ENCODE results near the gene ZBTB8OS.
A peak's percentile ranks its signal among the peaks of the same experiment; 100 is the strongest.
"Not testable (repeated sequence)": the region's sequence is repeated elsewhere in the genome, so short reads cannot be mapped to it uniquely, and the experiment has no call there.

Gene ZBTB8OS

DNA sequence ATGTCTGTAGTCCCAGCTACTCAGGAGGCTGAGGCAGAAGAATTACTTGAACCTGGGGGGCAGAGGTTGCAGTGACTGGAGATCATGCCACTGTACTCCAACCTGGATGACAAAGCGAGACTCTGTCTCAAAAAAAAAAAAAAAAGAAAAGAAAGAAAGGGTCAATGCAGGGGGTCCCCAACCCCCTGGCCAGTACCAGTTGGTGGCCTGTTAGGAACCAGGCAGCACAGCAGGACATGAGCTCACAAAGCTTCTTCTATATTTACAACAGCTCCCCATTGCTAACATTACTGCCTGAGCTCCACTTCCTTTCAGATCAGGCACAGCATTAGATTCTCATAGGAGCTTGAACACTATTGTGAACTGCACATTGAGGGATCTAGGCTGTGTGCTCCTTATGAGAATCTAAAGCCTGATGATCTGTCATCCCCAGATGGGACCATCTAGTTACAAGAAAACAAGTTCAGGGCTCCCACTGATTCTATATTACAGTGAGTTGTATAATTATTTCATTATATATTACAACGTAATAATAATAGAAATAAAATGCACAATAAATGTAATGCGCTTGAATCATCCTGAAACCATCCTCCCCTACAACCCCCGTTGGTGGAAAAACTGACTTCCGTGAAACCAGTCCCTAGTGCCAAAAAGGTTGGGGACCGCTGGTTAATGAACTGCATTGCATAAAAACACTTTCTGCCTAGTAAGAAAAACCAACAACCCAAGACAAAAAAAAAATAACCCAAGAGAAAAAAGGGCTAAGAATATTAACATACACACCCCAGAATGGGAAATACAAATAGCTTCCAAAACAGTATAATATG is 2.8 kb downstream of the ZBTB8OS start:
- no peak for DNase-seq

DNA sequence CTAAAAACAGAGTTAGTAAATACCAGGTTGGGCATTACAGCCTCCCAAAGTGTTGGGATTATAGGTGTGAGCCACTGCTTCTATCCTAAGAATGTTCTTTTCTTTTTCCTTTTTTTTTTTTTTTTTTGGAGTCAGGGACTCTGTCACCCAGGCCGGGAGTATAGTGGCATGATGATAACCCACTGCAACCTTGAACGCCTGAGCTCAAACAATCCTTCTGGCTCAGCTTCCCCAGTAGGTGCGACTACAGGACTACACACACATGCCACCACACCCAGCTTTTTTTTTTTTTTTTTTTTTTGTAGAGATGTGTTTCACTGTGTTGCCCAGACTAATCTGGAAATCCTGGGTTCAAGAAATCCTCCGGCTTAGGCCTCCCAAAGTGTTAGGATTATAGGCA is 5.9 kb downstream of the ZBTB8OS start:
- no peak for DNase-seq

DNA sequence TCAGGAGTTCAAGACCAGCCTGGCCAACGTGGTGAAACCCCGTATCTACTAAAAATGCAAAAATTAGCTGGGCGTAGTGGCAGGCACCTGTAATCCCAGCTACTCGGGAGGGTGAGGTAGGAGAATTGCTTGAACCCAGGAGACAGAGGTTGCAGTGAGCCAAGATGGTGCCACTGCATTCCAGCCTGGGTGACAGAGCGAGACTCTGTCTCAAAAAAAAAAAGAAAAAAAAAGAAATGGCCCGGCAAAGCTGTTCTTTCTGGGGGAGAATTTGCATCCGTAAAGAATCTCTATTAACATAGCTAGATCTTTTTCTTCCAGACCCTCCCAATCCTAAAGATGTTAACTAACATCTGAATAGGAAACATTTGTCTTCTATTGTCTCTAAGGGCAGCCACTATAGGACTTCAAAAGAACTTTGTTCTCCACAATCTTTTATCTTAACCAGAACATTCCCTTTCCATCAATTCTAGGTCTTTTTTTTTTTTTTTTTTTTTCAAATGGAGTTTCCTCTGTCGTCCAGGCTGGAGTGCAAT is 8.0 kb downstream of the ZBTB8OS start:
- not testable (repeated sequence) for DNase-seq

DNA sequence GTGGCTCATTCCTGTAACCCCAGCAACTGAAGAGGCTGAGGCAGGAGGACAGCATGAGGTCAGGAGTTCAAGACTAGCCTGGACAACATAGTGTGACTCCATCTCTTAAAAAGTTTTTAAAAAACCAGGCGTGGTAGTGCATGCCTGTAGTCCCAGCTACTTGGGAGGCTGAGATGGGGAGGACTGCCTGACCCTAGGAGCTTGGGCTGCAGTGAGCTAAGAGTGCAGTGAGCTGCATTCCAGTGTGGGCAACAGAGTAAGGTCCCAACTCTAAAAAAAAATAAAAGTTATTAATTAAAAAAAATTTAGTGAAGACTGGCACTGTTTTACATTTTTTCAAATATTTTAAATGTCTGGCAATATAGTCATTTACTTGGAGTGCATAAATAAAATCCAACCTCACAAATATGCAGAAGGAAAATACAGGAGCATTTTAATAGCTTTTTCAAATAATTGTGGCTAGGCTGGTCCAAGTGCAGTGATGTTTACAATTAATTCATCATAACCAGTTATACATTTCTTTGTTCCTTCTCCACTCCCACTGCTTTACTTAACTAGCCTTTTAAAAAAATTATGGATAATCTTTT is 10.8 kb downstream of the ZBTB8OS start:
- no peak for DNase-seq

DNA sequence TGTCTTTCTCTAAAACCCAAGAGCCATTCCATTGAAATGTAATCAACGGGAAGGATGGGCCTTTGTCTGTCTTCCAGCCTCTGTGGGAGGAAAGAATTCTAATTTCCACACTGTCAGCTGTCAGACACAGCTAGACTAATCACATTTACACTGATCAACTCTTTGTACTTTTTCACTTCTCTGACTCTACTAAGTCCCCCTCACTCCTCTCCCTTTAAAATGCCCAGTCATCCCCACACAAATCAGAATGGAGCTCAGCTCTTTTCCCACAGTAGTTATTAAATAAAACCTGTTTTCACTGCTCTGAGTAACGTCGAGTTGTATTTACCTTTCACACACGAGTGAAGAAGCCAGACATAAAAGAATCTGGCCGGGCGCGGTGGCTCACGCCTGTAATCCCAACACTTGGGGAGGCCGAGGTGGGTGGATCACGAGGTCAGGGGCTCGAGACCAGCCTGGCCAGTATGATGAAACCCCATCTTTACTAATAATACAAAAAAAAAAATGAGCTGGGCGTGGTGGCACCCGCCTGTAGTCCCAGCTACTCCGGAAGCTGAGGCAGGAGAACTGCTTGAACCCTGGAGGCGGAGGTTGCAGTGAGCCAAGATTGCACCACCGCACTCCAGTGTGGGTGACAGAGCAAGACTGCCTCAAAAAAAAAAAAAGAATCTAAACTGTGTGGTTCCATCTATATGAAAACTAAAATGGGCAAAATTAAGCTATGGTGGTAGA is 13.3 kb downstream of the ZBTB8OS start:
- DNase-seq: no peak

DNA sequence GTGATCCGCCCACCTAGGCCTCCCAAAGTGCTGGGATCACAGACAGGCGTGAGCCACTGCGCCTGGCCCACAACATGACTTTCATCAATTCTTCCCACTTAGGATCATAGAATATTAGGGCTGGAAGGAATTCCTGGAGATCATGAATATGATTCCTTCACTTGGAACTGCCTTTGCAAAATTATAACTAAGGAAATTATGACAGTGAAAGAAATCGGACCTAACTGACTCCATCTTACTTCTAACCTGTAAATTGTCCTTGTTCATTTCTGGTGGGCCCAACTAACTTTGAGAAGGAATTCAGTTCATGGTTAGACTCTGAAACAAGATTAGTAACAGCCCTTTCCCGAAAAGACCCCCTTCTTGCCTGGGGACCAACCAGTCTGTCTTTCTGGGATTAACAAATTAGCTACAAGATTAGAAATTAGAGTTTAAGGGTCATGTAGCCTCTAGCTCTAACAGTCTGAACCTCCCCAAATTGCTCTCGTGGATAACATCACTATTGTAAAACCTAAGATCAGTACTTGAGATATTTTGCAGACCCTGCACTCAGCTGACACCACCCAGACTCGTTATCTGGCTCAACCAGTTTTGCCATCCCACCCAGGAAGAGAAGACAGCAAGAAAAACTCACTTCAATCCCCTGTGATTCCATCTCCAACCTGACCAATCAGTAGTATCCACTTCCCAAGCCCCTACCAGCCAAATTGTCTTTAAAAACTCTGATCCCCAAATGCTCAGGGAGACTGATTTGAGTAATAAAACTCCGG is 14.7 kb downstream of the ZBTB8OS start:
- no peak for DNase-seq

DNA sequence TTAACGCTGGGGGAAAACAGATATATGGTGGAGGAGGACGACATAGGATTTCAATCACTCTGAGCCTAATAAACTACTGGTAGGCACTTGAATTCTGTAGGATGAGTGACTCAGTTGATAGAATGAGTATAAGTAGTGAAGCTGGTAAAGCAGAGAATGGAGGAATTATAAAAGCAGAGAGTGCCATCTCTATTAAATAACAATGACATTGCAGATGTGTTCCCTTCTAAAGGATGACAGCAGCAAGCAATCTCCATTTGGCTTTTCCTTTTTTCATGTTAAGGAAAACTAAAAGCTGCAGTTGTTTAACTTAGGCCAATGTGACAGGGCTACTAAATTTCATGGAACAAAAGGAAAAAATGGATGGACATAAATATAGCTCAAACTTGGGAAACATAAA is 17.5 kb downstream of the ZBTB8OS start:
- no peak for DNase-seq

DNA sequence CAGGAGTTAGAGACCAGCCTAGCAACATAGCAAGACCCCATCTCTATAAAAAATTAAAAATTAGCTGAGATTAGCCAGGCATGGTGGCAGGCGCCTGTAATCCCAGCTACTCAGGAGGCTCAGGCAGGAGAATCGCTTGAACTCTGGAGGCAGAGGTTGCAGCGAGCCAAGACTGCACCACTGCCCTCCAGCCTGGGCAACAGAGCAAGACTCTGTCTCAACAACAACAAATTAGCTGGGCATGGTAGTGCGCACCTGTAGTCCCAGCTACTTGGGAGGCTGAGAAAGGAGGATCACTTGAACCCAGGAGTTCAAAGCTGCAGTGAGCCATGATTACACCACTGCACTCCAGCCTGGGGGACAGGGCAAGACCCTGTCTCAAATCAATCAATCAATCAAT is 20.2 kb downstream of the ZBTB8OS start:
- not testable (repeated sequence) for DNase-seq

DNA sequence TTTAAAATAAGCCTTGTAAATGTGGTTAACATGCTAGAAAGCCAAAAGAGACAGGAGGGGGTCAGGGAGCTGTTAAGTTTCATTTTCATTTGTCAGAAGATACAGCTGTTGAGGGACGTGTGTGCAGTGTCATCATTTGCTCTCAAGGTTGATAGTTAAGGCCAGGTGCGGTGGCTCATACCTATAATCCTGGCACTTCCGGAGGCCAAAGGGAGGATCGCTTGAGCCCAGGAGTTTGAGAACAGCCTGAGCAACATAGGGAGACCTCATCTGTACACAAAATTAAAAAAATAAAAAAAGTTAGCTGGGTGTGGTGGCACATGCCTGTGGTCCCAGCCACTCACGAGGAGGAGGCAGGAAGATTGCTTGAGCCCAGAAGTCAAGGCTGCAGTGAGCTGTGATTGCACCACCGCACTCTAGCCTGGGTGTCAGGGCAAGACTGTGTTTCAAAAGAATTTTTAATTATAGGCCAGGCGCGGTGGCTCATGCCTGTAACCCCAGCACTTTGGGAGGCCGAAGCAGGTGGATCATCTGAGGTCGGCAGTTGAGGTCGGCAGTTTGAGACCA is 22.7 kb downstream of the ZBTB8OS start:
- peak; percentile 24 for DNase-seq

DNA sequence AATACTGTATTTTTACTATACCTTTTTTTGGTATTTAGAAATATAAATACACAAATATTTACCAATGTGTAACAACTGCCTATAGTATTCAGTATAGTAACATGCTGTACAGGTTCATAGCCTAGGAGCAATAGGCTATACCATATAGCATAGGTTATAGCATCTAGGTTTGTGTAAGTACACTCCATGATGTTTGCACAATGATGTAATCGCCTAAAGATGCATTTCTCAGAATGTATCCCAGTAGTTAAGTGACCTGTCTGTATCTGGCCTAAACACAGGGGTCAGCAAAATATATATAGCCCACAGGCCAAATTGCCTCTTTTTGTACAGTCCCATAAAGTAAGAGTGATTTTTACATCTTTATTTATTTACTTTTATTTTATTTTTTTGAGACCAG is 24.2 kb downstream of the ZBTB8OS start:
- peak; percentile 28 for DNase-seq

DNA sequence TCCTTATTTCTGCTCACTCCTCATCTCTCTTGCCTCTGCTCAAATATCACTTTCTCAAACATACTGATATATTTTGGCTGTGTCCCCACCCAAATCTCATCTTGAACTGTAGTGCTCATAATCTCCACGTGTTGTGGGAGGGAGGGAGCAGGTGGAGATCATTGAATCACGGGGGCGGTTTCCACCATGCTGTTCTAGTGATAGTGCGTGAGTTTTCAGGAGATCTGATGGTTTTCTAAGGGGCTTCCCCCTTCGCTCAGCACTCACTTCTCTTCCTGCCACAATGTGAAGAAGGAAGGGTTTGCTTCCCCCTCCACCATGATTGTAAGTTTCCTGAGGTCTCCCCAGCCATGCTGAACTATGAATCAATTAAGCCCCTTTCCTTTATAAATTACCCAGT is 26.6 kb downstream of the ZBTB8OS start:
- no peak for DNase-seq

DNA sequence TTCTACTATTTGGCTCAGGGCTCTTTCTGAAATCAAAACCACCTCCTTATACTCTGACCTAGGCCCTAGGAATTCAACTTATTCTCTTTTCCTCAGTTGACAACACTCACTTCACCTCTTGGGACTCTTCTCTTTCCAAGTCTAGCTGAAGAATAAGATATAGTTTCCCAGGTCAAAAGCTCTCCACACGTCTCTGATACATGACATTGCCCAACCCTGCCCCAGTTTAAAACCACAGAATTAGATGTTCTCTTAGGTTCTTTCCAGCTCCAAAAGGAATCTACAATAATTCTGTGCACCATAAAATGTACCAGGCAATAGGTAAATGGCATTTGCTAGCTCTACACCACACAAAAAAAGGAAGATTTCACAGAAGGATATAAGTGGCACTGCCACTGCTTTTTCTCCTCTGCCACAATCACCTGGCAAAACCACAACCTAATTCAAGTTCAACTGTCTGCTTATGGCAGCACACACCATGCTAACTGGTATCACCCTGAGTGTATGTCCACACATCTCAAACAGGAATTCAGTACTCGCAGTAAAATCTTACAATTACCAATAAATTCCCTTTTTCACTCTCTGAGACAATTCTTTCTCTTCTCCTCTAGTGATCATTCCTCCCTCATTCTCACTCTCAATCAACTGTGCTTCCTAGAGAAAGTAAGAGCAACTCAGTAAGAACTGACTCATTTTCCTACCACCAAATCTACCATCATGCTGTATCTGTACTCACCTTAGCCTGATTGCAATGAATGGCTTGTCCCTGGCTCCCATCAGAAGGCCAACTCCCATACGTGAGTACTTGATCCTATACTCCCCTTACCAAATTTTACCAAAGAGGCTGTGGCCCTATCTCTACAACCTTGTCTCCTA is 27.3 kb downstream of the ZBTB8OS start:
- DNase-seq: no peak

DNA sequence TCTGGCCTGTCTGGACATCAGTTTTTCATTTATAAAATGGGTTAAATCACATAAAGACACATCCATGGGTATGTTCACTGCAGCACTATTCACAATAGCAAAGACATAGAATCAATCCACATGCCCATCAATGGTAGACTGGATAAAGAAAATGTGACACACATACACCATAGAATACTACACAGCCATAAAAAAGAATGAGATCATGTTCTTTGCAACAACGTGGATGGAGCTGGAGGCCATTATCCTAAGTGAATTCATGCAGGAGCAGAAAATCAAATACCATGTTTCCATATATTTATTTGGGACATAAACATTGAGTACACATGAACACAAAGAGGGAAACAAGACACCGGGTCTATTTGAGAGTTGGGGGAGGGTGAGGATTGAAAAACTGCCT is 28.1 kb downstream of the ZBTB8OS start:
- no peak for DNase-seq

DNA sequence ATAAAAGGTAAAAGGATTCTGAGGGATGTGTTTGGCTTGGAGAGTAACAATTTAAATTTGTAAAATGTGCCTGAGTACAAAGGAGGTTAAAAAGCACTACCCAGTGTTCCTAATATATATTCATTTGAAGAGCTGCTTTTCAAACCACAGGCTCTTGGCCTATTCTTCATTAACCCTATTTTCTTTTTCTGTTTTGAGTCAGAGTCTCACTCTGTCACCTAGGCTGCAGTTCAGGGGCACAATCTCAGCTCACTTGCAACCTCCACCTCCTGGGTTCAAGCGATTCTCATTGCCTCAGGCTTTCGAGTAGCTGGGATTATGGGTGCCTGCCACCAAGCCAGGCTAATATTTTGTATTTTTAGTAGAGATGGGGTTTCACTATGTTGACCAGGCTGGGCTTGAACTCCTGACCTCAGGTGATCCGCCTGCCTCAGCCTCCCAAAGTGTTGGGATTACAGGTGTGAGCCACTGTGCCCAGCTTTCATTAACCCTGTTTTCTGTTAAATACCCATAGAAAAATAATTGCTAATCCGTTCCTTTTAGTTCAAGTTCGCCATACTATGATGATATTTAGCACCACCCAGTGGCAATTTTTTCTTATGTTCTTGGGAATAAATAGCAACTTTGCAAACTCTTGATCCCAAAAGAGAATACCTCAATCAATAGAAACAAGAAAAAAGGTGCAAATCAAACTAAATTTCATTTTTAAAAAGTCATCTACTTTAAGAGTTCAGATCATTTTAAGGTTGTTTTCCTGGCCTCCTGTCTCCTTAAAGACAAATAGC is 30.5 kb downstream of the ZBTB8OS start:
- DNase-seq: no peak

DNA sequence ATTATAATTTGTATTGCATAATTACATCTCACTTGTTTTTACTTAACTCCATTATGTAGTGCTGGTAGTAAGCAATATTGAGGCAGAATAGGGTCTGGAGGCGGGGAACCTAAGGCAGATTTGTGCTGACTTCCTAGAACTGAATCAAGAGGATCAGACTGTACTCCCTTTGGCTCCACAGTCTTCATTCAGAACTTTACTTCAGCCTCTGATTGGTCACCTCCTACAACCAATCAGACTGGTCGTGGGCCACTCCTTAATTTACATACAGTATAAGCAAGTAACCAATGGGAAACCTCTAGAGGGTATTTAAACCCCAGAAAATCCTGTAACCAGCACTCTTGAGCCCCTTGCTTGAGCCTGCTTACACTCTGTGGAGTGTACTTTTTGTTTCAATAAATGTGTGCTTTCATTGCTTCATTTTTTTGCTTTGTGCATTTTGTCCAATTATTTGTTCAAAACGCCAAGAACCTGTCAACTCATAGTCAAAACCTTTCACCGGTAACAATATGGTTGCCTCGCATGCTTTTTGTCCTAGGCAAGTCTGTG is 31.6 kb downstream of the ZBTB8OS start:
- DNase-seq: no peak

DNA sequence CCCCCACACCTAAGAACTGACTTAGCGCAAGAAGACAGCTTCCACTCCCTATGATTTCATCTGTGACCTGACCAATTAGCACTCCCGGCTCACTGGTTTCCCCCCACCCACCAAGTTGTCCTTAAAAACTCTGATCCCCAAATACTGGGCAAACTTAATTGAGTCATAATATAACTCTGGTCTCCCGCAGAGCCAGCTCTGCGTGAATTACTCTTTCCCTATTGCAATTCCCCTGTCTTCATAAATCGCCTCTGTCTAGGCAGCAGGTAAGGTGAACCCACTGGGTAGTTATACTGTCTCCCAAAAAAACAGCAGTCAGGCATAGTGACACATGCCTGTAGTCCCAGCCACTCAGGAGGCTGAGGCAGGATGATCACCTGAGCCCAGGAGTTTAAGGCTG is 36.9 kb downstream of the ZBTB8OS start:
- no peak for DNase-seq

DNA sequence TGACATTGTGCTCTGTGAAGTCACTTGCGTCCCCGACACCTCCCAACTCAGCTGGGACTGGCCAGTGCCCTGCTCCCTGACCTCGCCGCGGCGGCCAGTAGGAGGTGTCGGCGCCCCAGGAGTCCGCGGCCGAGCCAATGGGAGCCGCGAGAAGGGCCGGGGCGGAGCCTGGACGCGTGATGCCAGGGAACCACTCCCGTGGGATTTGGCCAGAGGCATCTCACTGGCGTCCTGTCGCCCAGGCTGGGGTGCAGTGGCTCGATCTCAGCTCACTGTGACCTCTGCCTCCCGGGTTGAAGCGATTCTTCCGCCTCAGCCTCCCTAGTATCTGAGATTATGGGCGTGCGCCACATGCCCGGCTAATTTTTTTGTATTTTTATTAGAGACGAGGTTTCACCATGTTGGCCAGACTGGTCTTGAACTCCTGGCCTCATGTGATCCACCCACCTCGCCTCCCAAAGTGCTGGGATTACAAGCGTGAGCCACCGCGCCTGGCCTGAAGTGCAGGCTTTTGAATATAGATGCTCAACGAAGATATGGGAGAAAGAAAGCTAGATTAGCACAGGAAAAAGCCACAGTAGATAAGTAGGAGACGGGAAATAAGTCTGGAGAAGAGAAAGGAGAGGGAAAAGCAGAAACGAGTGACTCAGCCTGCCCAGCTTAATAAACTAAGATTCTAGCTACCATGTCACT is 38.0 kb downstream of the ZBTB8OS start:
- DNase-seq: peak; percentile 53

DNA sequence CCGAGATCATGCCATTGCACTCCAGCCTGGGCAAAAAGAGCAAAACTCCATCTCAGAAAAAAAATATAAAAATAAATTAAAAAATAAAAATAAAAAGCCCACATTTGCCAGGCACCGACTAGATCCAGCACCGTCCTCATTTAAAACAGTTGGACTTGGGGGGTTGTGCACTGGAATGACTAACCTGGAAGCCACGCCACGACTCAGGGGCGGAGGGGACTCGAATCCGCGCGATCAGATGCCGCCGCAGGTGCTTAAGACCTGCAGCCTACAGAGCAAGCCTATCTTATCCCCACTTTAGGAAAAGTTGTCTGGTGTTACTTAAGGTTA is 38.5 kb downstream of the ZBTB8OS start:
- no peak for DNase-seq

DNA sequence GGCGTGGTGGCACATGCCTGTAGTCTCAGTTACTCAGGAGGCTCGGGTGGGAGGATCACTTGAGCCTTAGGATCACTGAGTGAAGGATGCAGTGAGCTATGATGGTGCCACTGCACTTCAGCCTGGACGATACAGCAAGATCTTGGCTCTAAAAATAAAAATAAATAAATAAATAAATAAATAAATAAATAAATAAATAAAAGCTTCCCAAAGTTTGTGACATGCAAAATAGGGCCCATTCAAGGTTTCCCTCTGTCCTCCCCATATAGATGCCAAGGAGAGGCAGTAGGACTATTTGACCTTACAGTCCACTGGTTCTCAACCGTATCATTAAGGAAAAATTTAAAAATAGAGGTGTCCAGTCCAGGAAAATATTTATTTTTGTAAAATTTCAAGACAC is 41.2 kb downstream of the ZBTB8OS start:
- DNase-seq: no peak
